Cardiac fibroblast (primary cell): Measurements from ENCODE around the gene KRT7.

Experiments used
- DNase-seq, 2 donors: peaks; one replicate each; pipeline versions ENCODE4 v3.0.0 to v3.0.0-alpha.2; 2010; ENCODE audit warnings: low read depth in 2 of 2
- H3K4me3 ChIP-seq, 2 donors: replicated peaks in 1 of 2; 1 replicate in 1 of 2; 2 replicates in 1 of 2; pipeline ENCODE4 v1.5.1; 2011; ENCODE audit warnings: low read depth in 2 of 2, low read length in 2 of 2, mild to moderate bottlenecking in 2 of 2, moderate library complexity in 1 of 2
- CTCF ChIP-seq: IDR thresholded peaks from one replicate; pipeline ENCODE4 v1.5.1; 2011; ENCODE audit warnings: low read depth, mild to moderate bottlenecking, low read length, inconsistent platforms

KRT7 gene

GRCh38 chr12:52232674-52233461 is at the start of gene KRT7:
Gene KRT7, plus strand, starts transcription at chr12:52233243. Its CDS starts 54 bp downstream, at chr12:52233297.
- no peak for TF ChIP-seq CTCF
- peak within 1 kb of the TSS in 1 of 2 donors; percentile 49 for H3K4me3 ChIP-seq
- DNase-seq, result no peak

GRCh38 chr12:52183544-52183910 is 49.5 kb upstream of the KRT7 start:
- no peak for DNase-seq
- TF ChIP-seq CTCF, result no peak
- no peak overlapping the region for H3K4me3 ChIP-seq

- DNase-seq, result no peak
- TF ChIP-seq CTCF, result no peak
- no peak overlapping the region for H3K4me3 ChIP-seq
These were observed 49.1 kb upstream of the KRT7 start for GRCh38 chr12:52183971-52184370.

- DNase-seq, result no peak
- no peak overlapping the region for H3K4me3 ChIP-seq
- TF ChIP-seq CTCF, result no peak
These were observed 48.2 kb upstream of the KRT7 start for GRCh38 chr12:52184813-52185212.

- no peak for TF ChIP-seq CTCF
- no peak for DNase-seq
- H3K4me3 ChIP-seq, result no peak overlapping the region
These were observed 47.6 kb upstream of the KRT7 start for GRCh38 chr12:52185400-52185967.

GRCh38 chr12:52186118-52186840 is 46.8 kb upstream of the KRT7 start:
- no peak overlapping the region for H3K4me3 ChIP-seq
- peak; percentile 51 to 85 for DNase-seq
- TF ChIP-seq CTCF, result no peak
